Astrocyte of the cerebellum (primary cell): ENCODE results near the gene SLC25A46.

Source experiments
- DNase-seq: peaks from one replicate; pipeline ENCODE4 v3.0.0-alpha.2; 2011; ENCODE audit warnings: low read depth
- H3K4me3 ChIP-seq: 2 replicates; pipeline ENCODE4 v1.5.1; 2011; ENCODE audit warnings: mild to moderate bottlenecking, low read depth, low read length, moderate library complexity
- CTCF ChIP-seq: IDR thresholded peaks from 2 replicates; pipeline ENCODE4 v1.5.1; 2012; ENCODE audit warnings: low read length, low read depth, moderate library complexity, mild to moderate bottlenecking; ENCODE audit errors: missing control alignments
- in situ Hi-C: cut with HindIII; loops from 2 replicates; pipeline ENCODE4 v1.10.0; 2017; ENCODE audit warnings: low sequenced_read_pairs

Gene SLC25A46

GRCh38 chr5:110807169-110807568 lies 68.4 kb downstream of the SLC25A46 start:
- no peak for TF ChIP-seq CTCF
- DNase-seq: no peak
- in situ Hi-C loops: no loop called here
- H3K4me3 ChIP-seq: no peak overlapping the region

GRCh38 chr5:110809006-110809405 lies 70.2 kb downstream of the SLC25A46 start:
- in situ Hi-C loops: no loop called here
- DNase-seq: no peak
- TF ChIP-seq CTCF: no peak
- H3K4me3 ChIP-seq: no peak overlapping the region
